ENCODE results near the gene MGAT4A.

The MGAT4A gene

GRCh38 chr2:98764499-98764898 lies 33.6 kb upstream of the MGAT4A start:
- no peak overlapping the region for H3K4me2 ChIP-seq (ENCODE audit: low read depth, low read length, poor library complexity, severe bottlenecking)
- H3K9me2 ChIP-seq (replicated peaks; ENCODE audit: low read depth, low read length): no peaks in the 10 kb centered on the region
- peaks cover 52% of the 10 kb centered on the region for H3K4me1 ChIP-seq (ENCODE audit: insufficient read depth, low read length, poor library complexity, severe bottlenecking)
- H3F3A ChIP-seq (ENCODE audit: low read depth): 0 out of 2 replicates have a peak, but pooled peaks cover 5% of the 10 kb centered on the region
- H3K36me3 ChIP-seq (ENCODE audit: insufficient read depth, low read length): no peaks in the 10 kb centered on the region
- H2AFZ ChIP-seq (ENCODE audit: low read length): no peak overlapping the region
- no peaks in the 10 kb centered on the region for H3K79me2 ChIP-seq (ENCODE audit: insufficient read depth, low read length)
- no peaks in the 10 kb centered on the region for H3K9me3 ChIP-seq (ENCODE audit: insufficient read depth, low read depth, low read length)
- no peak overlapping the region for H3K4me3 ChIP-seq (ENCODE audit: low read length, poor library complexity, severe bottlenecking)
- no peak for TF ChIP-seq EZH2phosphoT487 (IDR thresholded peaks at IDR 0.05; ENCODE audit: borderline replicate concordance)
- TF ChIP-seq, protein P1, sequence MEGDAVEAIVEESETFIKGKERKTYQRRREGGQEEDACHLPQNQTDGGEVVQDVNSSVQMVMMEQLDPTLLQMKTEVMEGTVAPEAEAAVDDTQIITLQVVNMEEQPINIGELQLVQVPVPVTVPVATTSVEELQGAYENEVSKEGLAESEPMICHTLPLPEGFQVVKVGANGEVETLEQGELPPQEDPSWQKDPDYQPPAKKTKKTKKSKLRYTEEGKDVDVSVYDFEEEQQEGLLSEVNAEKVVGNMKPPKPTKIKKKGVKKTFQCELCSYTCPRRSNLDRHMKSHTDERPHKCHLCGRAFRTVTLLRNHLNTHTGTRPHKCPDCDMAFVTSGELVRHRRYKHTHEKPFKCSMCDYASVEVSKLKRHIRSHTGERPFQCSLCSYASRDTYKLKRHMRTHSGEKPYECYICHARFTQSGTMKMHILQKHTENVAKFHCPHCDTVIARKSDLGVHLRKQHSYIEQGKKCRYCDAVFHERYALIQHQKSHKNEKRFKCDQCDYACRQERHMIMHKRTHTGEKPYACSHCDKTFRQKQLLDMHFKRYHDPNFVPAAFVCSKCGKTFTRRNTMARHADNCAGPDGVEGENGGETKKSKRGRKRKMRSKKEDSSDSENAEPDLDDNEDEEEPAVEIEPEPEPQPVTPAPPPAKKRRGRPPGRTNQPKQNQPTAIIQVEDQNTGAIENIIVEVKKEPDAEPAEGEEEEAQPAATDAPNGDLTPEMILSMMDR (conservative IDR thresholded peaks at IDR 0.05; ENCODE audit: low read length): no peak
- no peak overlapping the region for H3K9ac ChIP-seq (ENCODE audit: low read depth, low read length, poor library complexity, severe bottlenecking)
- no peaks in the 10 kb centered on the region for H4K20me1 ChIP-seq (ENCODE audit: insufficient read depth, low read length, poor library complexity, severe bottlenecking)
- no peaks in the 10 kb centered on the region for H3K27me3 ChIP-seq (ENCODE audit: insufficient read depth, low read length, poor library complexity, severe bottlenecking)

- Histone ChIP-seq H3K4me3 (ENCODE audit: low read length, poor library complexity, severe bottlenecking) (no peak overlapping the region), H3K9me2 (replicated peaks; ENCODE audit: low read depth, low read length) (no peaks in the 10 kb centered on the region), H2AFZ (ENCODE audit: low read length) (no peak overlapping the region), H3K27me3 (ENCODE audit: insufficient read depth, low read length, poor library complexity, severe bottlenecking) (no peaks in the 10 kb centered on the region), H4K20me1 (ENCODE audit: insufficient read depth, low read length, poor library complexity, severe bottlenecking) (no peaks in the 10 kb centered on the region), H3K9ac (ENCODE audit: low read depth, low read length, poor library complexity, severe bottlenecking) (no peak overlapping the region), H3K79me2 (ENCODE audit: insufficient read depth, low read length) (no peaks in the 10 kb centered on the region), H3F3A (ENCODE audit: low read depth) (0 out of 2 replicates have a peak, but pooled peaks cover 5% of the 10 kb centered on the region), H3K9me3 (ENCODE audit: insufficient read depth, low read depth, low read length) (no peaks in the 10 kb centered on the region), H3K4me1 (ENCODE audit: insufficient read depth, low read length, poor library complexity, severe bottlenecking) (peaks cover 52% of the 10 kb centered on the region), H3K4me2 (ENCODE audit: low read depth, low read length, poor library complexity, severe bottlenecking) (no peak overlapping the region), H3K36me3 (ENCODE audit: insufficient read depth, low read length) (no peaks in the 10 kb centered on the region)
- no peak for TF ChIP-seq EZH2phosphoT487 (IDR thresholded peaks at IDR 0.05; ENCODE audit: borderline replicate concordance)
- TF ChIP-seq, protein P1 (conservative IDR thresholded peaks at IDR 0.05; ENCODE audit: low read length): no peak
Observed at GRCh38 chr2:98763209-98763951, 32.4 kb upstream of the MGAT4A start.

DNA sequence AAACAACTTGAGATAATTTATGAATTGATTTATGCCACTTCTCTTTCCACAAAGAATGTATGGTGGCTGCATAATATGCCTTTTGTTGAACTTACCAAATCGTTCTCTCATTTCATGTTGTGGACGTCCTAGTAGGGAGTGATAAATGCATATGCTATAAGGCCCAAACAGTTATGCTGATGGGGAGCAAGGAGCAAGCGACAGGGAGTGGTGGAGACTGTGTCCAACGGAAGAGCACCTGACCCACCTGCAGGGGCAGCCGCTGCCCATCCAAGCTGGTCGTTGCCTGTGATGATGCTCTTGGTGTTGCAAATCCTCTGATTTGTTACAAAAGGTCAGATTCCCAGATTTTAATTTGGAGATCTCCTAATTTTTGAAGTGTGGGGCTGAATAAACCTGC lies 31.0 kb upstream of the MGAT4A start:
- Histone ChIP-seq H3K4me3 (ENCODE audit: low read length, poor library complexity, severe bottlenecking) (no peak overlapping the region), H3K9me2 (replicated peaks; ENCODE audit: low read depth, low read length) (no peaks in the 10 kb centered on the region), H2AFZ (ENCODE audit: low read length) (no peak overlapping the region), H3K9ac (ENCODE audit: low read depth, low read length, poor library complexity, severe bottlenecking) (no peak overlapping the region), H3K79me2 (ENCODE audit: insufficient read depth, low read length) (no peaks in the 10 kb centered on the region), H3K4me2 (ENCODE audit: low read depth, low read length, poor library complexity, severe bottlenecking) (no peak overlapping the region), H3K27me3 (ENCODE audit: insufficient read depth, low read length, poor library complexity, severe bottlenecking) (no peaks in the 10 kb centered on the region), H3F3A (ENCODE audit: low read depth) (0 out of 2 replicates have a peak, but pooled peaks cover 5% of the 10 kb centered on the region), H3K36me3 (ENCODE audit: insufficient read depth, low read length) (no peaks in the 10 kb centered on the region), H3K9me3 (ENCODE audit: insufficient read depth, low read depth, low read length) (no peaks in the 10 kb centered on the region), H3K4me1 (ENCODE audit: insufficient read depth, low read length, poor library complexity, severe bottlenecking) (peaks cover 46% of the 10 kb centered on the region), H4K20me1 (ENCODE audit: insufficient read depth, low read length, poor library complexity, severe bottlenecking) (no peaks in the 10 kb centered on the region)
- TF ChIP-seq, protein P1 (conservative IDR thresholded peaks at IDR 0.05; ENCODE audit: low read length): no peak
- no peak for TF ChIP-seq EZH2phosphoT487 (IDR thresholded peaks at IDR 0.05; ENCODE audit: borderline replicate concordance)

Data from Loucy (cell line).